Esophagus muscularis mucosa (tissue), 4 donors: ENCODE results near the gene CENPO. TPM values are rescaled to one million over a fixed set of nuclear protein-coding genes. Genes with fewer than 3 reads are reported as not detected.

Experiments used
- DNase-seq: peaks from one replicate; pipeline ENCODE4 v3.0.0-alpha.2; 2017; ENCODE audit errors: extremely low spot score
- H3K27ac ChIP-seq, 4 donors: fragments of 200-600 bp; sonication (generic); replicated peaks in 1 of 4; 1 replicate in 3 of 4; 2 replicates in 1 of 4; pipeline ENCODE4 v1.5.1; 2016 to 2019; ENCODE audit warnings: mild to moderate bottlenecking in 1 of 4
- H3K27me3 ChIP-seq, 4 donors: fragments of 200-600 bp; sonication (generic); one replicate each; pipeline versions ENCODE4 v1.5.1 to v1.6.0; 2016 to 2019
- H3K36me3 ChIP-seq, 4 donors: fragments of 200-600 bp; sonication (generic); one replicate each; pipeline ENCODE4 v1.5.1; 2016 to 2019
- H3K4me1 ChIP-seq, 4 donors: fragments of 200-600 bp; sonication (generic); one replicate each; pipeline ENCODE4 v1.5.1; 2016 to 2019
- H3K4me3 ChIP-seq, 4 donors: fragments of 200-600 bp; sonication (generic); 1 replicate in 2 of 4; 2 replicates in 2 of 4; pipeline ENCODE4 v1.5.1; 2016 to 2019; ENCODE audit warnings: mild to moderate bottlenecking in 4 of 4, moderate library complexity in 1 of 4
- H3K9me3 ChIP-seq, 4 donors: fragments of 200-600 bp; sonication (generic); 1 replicate in 3 of 4; 2 replicates in 1 of 4; pipeline ENCODE4 v1.5.1; 2016 to 2019
- CTCF ChIP-seq, 3 experiments: fragments of 200-600 bp in 2 of 3; fragments of 450-650 bp in 1 of 3; sonication (generic) in 2 of 3; IDR thresholded peaks; one replicate each; pipeline ENCODE4 v1.5.1; 2017 to 2019; ENCODE audit warnings: antibody characterized with exemption in 3 of 3, mild to moderate bottlenecking in 2 of 3, moderate library complexity in 1 of 3
- EP300 ChIP-seq: sonication (generic); formaldehyde crosslinking; IDR thresholded peaks from one replicate; pipeline ENCODE4 v1.6.1; 2017; ENCODE audit warnings: antibody characterized with exemption
- POLR2A ChIP-seq: fragments of 450-650 bp; IDR thresholded peaks from one replicate; pipeline ENCODE4 v1.6.1; 2017; ENCODE audit warnings: antibody characterized with exemption, moderate library complexity, mild to moderate bottlenecking, low read depth
- POLR2AphosphoS5 ChIP-seq, 2 donors: sonication (generic); formaldehyde crosslinking; IDR thresholded peaks; one replicate each; pipeline ENCODE4 v1.6.1; 2017; ENCODE audit warnings: antibody characterized with exemption in 2 of 2
- WGBS: methylation state at CpG from one replicate; pipeline ENCODE4 v1.1.5; 2018; 5-methylcytosine and 5-hydroxymethylcytosine counted together
- intact Hi-C: fragments of 100-400 bp; cut with DNase I; formaldehyde crosslinking; loops from one replicate; pipeline ENCODE4 v1.15.1; 2023
- total RNA-seq, 4 donors: library from RNA; depleted of rRNA; stranded (reverse); fragments of >200 nt; gene quantifications; one replicate each; pipeline versions ENCODE4 v1.1.0 to v1.2.1, GENCODE V29; 2016

The CENPO gene
- total RNA-seq, 4 donors from 2014 or later = 1.2 to 2.7 (median 1.4) TPM

- no peaks in the 10 kb centered on the region for H3K36me3 ChIP-seq
- WGBS = 84% methylated on average over 8 of the region's 8 CpGs
- H3K4me1 ChIP-seq = peaks cover 0 to 31% (median 16%) of the 10 kb centered on the region in 4 donors
- no peak overlapping the region for H3K4me3 ChIP-seq
- intact Hi-C loops = no loop called here
- TF ChIP-seq POLR2A (no peak), POLR2AphosphoS5 (IDR thresholded peaks at IDR 0.05) (no peak), CTCF (IDR thresholded peaks at IDR 0.05) (no peak), EP300 (no peak)
- peak overlapping the region; percentile 56 to 69 (median 66) for H3K27ac ChIP-seq
- no peaks in the 10 kb centered on the region for H3K27me3 ChIP-seq
- no peaks in the 10 kb centered on the region for H3K9me3 ChIP-seq
- DNase-seq = no peak
Observed at GRCh38 chr2:24855022-24855622, 61.9 kb downstream of the CENPO start.

- TF ChIP-seq POLR2AphosphoS5 (IDR thresholded peaks at IDR 0.05) (no peak), POLR2A (no peak), CTCF (IDR thresholded peaks at IDR 0.05) (no peak), EP300 (no peak)
- Histone ChIP-seq H3K4me1 (peaks cover 0 to 31% (median 16%) of the 10 kb centered on the region in 4 donors), H3K27me3 (no peaks in the 10 kb centered on the region), H3K36me3 (no peaks in the 10 kb centered on the region), H3K9me3 (no peaks in the 10 kb centered on the region), H3K4me3 (no peak overlapping the region), H3K27ac (peak overlapping the region; percentile 56 to 69 (median 66))
- intact Hi-C loops = no loop called here
- 72% methylated on average over 4 of the region's 4 CpGs for WGBS
- no peak for DNase-seq
Observed at GRCh38 chr2:24855726-24856125, 62.5 kb downstream of the CENPO start.

- Histone ChIP-seq H3K4me3 (no peak overlapping the region), H3K36me3 (no peaks in the 10 kb centered on the region), H3K9me3 (no peaks in the 10 kb centered on the region), H3K27me3 (no peaks in the 10 kb centered on the region), H3K4me1 (peaks cover 0 to 27% (median 16%) of the 10 kb centered on the region in 4 donors), H3K27ac (peak overlapping the region; percentile 56 to 69 (median 66))
- TF ChIP-seq POLR2AphosphoS5 (IDR thresholded peaks at IDR 0.05) (no peak), CTCF (IDR thresholded peaks at IDR 0.05) (no peak), POLR2A (no peak), EP300 (no peak)
- DNase-seq = no peak
- WGBS = 83% methylated on average over 5 of the region's 5 CpGs
- intact Hi-C loops = no loop called here
Observed at GRCh38 chr2:24856791-24857211, 63.6 kb downstream of the CENPO start.

GRCh38 chr2:24857746-24858145 is 64.5 kb downstream of the CENPO start:
- H3K27me3 ChIP-seq = no peaks in the 10 kb centered on the region
- intact Hi-C loops = no loop called here
- peak overlapping the region in 3 of 4 donors; percentile 8 to 69 (median 66) for H3K27ac ChIP-seq
- H3K4me3 ChIP-seq = no peak overlapping the region
- WGBS = 92% methylated on average over 6 of the region's 6 CpGs
- peaks cover 0 to 27% (median 17%) of the 10 kb centered on the region in 4 donors for H3K4me1 ChIP-seq
- no peaks in the 10 kb centered on the region for H3K36me3 ChIP-seq
- TF ChIP-seq CTCF (IDR thresholded peaks at IDR 0.05) (no peak), POLR2AphosphoS5 (IDR thresholded peaks at IDR 0.05) (no peak), POLR2A (no peak), EP300 (no peak)
- DNase-seq = no peak
- no peaks in the 10 kb centered on the region for H3K9me3 ChIP-seq

- H3K27ac ChIP-seq = no peak overlapping the region
- WGBS = 89% methylated on average over 13 of the region's 13 CpGs
- H3K4me1 ChIP-seq = peaks cover 0 to 27% (median 19%) of the 10 kb centered on the region in 4 donors
- no peak for DNase-seq
- H3K4me3 ChIP-seq = no peak overlapping the region
- TF ChIP-seq EP300 = no peak
- no peak for TF ChIP-seq CTCF (IDR thresholded peaks at IDR 0.05)
- TF ChIP-seq POLR2AphosphoS5 (IDR thresholded peaks at IDR 0.05) = no peak
- TF ChIP-seq POLR2A = no peak
- H3K36me3 ChIP-seq = no peaks in the 10 kb centered on the region
- intact Hi-C loops = no loop called here
- H3K9me3 ChIP-seq = no peaks in the 10 kb centered on the region
- no peaks in the 10 kb centered on the region for H3K27me3 ChIP-seq
Observed at GRCh38 chr2:24858996-24859395, 65.8 kb downstream of the CENPO start.
